PC-3 (cell line): ENCODE results near the gene TP53RK. TPM values are rescaled to one million over a fixed set of nuclear protein-coding genes. Genes with fewer than 3 reads are reported as not detected.

Experiments used
- ATAC-seq: fragments of 200-7000 bp; cut with Tn5 transposase; 2 replicates; pipeline ENCODE4 v1.9.1; 2020; ENCODE audit warnings: mild to moderate bottlenecking, moderate library complexity
- BruUV-seq: library from RNA; stranded (reverse); fragments of 400-500 nt; replicated peaks from 2 replicates; lab custom pipeline; 2021; lab: Mats Ljungman, UMichigan
- CTCF ChIA-PET: fragments of 300-600 bp; sonication (Branson Sonifier 250); formaldehyde crosslinking; loops from one replicate; lab custom pipeline; 2022; ENCODE audit warnings: antibody characterized with exemption; lab: Charles Lee
- POLR2A ChIA-PET: fragments of 300-600 bp; sonication (Branson Sonifier 250); formaldehyde crosslinking; loops from one replicate; lab custom pipeline; 2022; ENCODE audit warnings: antibody characterized with exemption; ENCODE audit not compliant: unreplicated experiment; lab: Charles Lee
- DNase-seq: peaks from one replicate; pipeline ENCODE4 v3.0.0-alpha.2; 2015
- H2AFZ ChIP-seq: fragments of 300-600 bp; sonication (generic); 2 replicates; pipeline ENCODE4 v1.6.0; 2016; ENCODE audit warnings: antibody characterized with exemption, low read length
- H3F3A ChIP-seq: fragments of 300-600 bp; sonication (generic); one replicate; pipeline ENCODE4 v1.6.0; 2017; ENCODE audit warnings: antibody characterized with exemption, low read length, control low read depth, mild to moderate bottlenecking; ENCODE audit not compliant: unreplicated experiment
- H3K27ac ChIP-seq: fragments of 300-600 bp; sonication (generic); 2 replicates; pipeline ENCODE4 v1.5.1; 2016; ENCODE audit warnings: mild to moderate bottlenecking, low read length
- H3K27me3 ChIP-seq: fragments of 300-600 bp; sonication (generic); 2 replicates; pipeline ENCODE4 v1.6.1; 2016; ENCODE audit warnings: low read length, mixed read lengths
- H3K36me3 ChIP-seq: fragments of 300-600 bp; sonication (generic); 2 replicates; pipeline ENCODE4 v1.6.1; 2016; ENCODE audit warnings: low read depth, mixed run types, low read length, mixed read lengths
- H3K4me1 ChIP-seq: fragments of 300-600 bp; sonication (generic); 2 replicates; pipeline ENCODE4 v1.5.1; 2016; ENCODE audit warnings: low read length; ENCODE audit not compliant: insufficient read depth
- H3K4me2 ChIP-seq: fragments of 300-600 bp; sonication (generic); 2 replicates; pipeline ENCODE4 v1.6.0; 2016; ENCODE audit warnings: low read length
- H3K4me3 ChIP-seq: fragments of 300-600 bp; sonication (generic); 2 replicates; pipeline ENCODE4 v1.5.1; 2016; ENCODE audit warnings: mild to moderate bottlenecking, low read length, mixed read lengths
- H3K79me2 ChIP-seq: fragments of 300-600 bp; sonication (generic); 2 replicates; pipeline ENCODE4 v1.6.1; 2017; ENCODE audit warnings: low read length, mixed read lengths
- H3K9ac ChIP-seq: fragments of 300-600 bp; sonication (generic); 2 replicates; pipeline ENCODE4 v1.6.0; 2016; ENCODE audit warnings: mild to moderate bottlenecking, low read length
- H3K9me2 ChIP-seq: fragments of 300-600 bp; sonication (generic); replicated peaks from 2 replicates; pipeline ENCODE4 v1.6.1; 2016; ENCODE audit warnings: mixed run types, low read length, mixed read lengths
- H3K9me3 ChIP-seq: fragments of 300-600 bp; sonication (generic); 2 replicates; pipeline ENCODE4 v1.6.1; 2016; ENCODE audit warnings: low read length, mixed read lengths
- H4K20me1 ChIP-seq: fragments of 300-600 bp; sonication (generic); 2 replicates; pipeline ENCODE4 v1.6.1; 2016; ENCODE audit warnings: low read length, mixed read lengths
- EZH2 ChIP-seq: fragments of 300-600 bp; sonication (generic); IDR thresholded peaks from one replicate; pipeline ENCODE4 v1.6.1; 2017; ENCODE audit warnings: antibody characterized with exemption, mild to moderate bottlenecking, low read length; ENCODE audit not compliant: unreplicated experiment
- EZH2phosphoT487 ChIP-seq: fragments of 300-600 bp; sonication (generic); IDR thresholded peaks from 2 replicates; pipeline ENCODE4 v1.6.1; 2018; ENCODE audit warnings: mild to moderate bottlenecking, antibody characterized with exemption, low read length, borderline replicate concordance
- intact Hi-C: fragments of 100-400 bp; cut with micrococcal nuclease; formaldehyde crosslinking; loops from 2 replicates; pipeline ENCODE4 v1.9.0; 2023
- total RNA-seq: library from RNA; depleted of rRNA; stranded (reverse); fragments of >200 nt; gene quantifications from 2 replicates; pipeline ENCODE4 v1.2.3, GENCODE V29; 2014
- TF ChIP-seq, protein P1 (sequence below): fragments of 300-600 bp; sonication (generic); conservative IDR thresholded peaks from 2 replicates; pipeline ENCODE4 v1.5.1; 2017; ENCODE audit warnings: antibody characterized with exemption, low read depth, mild to moderate bottlenecking, low read length

Gene TP53RK
- total RNA-seq, 1 experiment from 2014 or later, result 41.4 TPM

DNA sequence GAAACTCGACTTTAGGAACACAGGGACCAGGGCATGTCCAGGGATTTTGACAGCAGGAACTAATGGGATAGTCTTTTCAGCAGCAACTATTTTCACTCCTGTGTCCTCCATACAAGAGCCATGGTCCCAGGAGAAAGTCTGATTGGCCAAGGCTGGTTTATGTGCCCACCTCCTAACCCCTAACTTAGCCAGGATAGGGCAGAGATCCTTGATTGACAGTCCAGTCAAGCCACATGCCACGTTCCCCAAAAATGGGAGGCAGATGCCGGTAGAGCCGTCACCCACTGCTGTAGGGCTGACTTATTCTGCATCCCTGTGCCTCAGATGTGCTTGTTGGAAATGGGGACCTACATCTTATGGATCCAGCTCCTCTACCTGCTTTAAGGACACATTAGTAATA lies 42.5 kb upstream of the TP53RK start:
- H2AFZ ChIP-seq, result no peak overlapping the region
- no peak overlapping the region for H3K27ac ChIP-seq
- H4K20me1 ChIP-seq, result no peaks in the 10 kb centered on the region
- H3K4me1 ChIP-seq, result no peaks in the 10 kb centered on the region
- no peaks in the 10 kb centered on the region for H3K9me3 ChIP-seq
- no peaks in the 10 kb centered on the region for H3K36me3 ChIP-seq
- H3K9me2 ChIP-seq, result no peaks in the 10 kb centered on the region
- ATAC-seq (no peak), DNase-seq (no peak)
- ChIA-PET CTCF (no interaction called here), POLR2A (no interaction called here)
- BruUV-seq, result no TSS peak
- H3K27me3 ChIP-seq, result no peaks in the 10 kb centered on the region
- H3K4me3 ChIP-seq, result no peak overlapping the region
- no peak overlapping the region for H3K4me2 ChIP-seq
- H3K9ac ChIP-seq, result no peak overlapping the region
- H3F3A ChIP-seq, result no peaks in the 10 kb centered on the region
- no peak for TF ChIP-seq EZH2
- TF ChIP-seq, protein P1, sequence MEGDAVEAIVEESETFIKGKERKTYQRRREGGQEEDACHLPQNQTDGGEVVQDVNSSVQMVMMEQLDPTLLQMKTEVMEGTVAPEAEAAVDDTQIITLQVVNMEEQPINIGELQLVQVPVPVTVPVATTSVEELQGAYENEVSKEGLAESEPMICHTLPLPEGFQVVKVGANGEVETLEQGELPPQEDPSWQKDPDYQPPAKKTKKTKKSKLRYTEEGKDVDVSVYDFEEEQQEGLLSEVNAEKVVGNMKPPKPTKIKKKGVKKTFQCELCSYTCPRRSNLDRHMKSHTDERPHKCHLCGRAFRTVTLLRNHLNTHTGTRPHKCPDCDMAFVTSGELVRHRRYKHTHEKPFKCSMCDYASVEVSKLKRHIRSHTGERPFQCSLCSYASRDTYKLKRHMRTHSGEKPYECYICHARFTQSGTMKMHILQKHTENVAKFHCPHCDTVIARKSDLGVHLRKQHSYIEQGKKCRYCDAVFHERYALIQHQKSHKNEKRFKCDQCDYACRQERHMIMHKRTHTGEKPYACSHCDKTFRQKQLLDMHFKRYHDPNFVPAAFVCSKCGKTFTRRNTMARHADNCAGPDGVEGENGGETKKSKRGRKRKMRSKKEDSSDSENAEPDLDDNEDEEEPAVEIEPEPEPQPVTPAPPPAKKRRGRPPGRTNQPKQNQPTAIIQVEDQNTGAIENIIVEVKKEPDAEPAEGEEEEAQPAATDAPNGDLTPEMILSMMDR, result no peak
- no peak for TF ChIP-seq EZH2phosphoT487
- no peaks in the 10 kb centered on the region for H3K79me2 ChIP-seq
- intact Hi-C loops, result no loop called here

DNA sequence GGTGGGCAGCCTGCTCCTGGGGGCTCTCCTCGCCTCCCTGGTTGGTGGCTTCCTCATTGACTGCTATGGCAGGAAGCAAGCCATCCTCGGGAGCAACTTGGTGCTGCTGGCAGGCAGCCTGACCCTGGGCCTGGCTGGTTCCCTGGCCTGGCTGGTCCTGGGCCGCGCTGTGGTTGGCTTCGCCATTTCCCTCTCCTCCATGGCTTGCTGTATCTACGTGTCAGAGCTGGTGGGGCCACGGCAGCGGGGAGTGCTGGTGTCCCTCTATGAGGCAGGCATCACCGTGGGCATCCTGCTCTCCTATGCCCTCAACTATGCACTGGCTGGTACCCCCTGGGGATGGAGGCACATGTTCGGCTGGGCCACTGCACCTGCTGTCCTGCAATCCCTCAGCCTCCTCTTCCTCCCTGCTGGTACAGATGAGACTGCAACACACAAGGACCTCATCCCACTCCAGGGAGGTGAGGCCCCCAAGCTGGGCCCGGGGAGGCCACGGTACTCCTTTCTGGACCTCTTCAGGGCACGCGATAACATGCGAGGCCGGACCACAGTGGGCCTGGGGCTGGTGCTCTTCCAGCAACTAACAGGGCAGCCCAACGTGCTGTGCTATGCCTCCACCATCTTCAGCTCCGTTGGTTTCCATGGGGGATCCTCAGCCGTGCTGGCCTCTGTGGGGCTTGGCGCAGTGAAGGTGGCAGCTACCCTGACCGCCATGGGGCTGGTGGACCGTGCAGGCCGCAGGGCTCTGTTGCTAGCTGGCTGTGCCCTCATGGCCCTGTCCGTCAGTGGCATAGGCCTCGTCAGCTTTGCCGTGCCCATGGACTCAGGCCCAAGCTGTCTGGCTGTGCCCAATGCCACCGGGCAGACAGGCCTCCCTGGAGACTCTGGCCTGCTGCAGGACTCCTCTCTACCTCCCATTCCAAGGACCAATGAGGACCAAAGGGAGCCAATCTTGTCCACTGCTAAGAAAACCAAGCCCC lies 36.2 kb upstream of the TP53RK start:
- H3K9me2 ChIP-seq, result no peaks in the 10 kb centered on the region
- H3K4me1 ChIP-seq, result no peaks in the 10 kb centered on the region
- H3F3A ChIP-seq, result no peaks in the 10 kb centered on the region
- intact Hi-C loops, result no loop called here
- DNase-seq (no peak), ATAC-seq (no peak)
- no TSS peak for BruUV-seq
- TF ChIP-seq EZH2, result no peak
- TF ChIP-seq EZH2phosphoT487, result no peak
- TF ChIP-seq, protein P1, result no peak
- POLR2A ChIA-PET, result no interaction called here
- H3K9me3 ChIP-seq, result no peaks in the 10 kb centered on the region
- CTCF ChIA-PET, result no interaction called here
- H3K79me2 ChIP-seq, result no peaks in the 10 kb centered on the region
- H3K4me3 ChIP-seq, result no peak overlapping the region
- H3K27ac ChIP-seq, result no peak overlapping the region
- H3K36me3 ChIP-seq, result no peaks in the 10 kb centered on the region
- no peak overlapping the region for H3K9ac ChIP-seq
- H4K20me1 ChIP-seq, result no peaks in the 10 kb centered on the region
- no peak overlapping the region for H3K4me2 ChIP-seq
- H2AFZ ChIP-seq, result no peak overlapping the region
- no peaks in the 10 kb centered on the region for H3K27me3 ChIP-seq
